Suprapubic skin (tissue), 3 donors: Measurements from ENCODE around the gene OSGIN1.

Experiments
- CTCF ChIP-seq, 2 donors: fragments of 200-600 bp in 1 of 2; fragments of 450-650 bp in 1 of 2; sonication (generic) in 1 of 2; IDR thresholded peaks; one replicate each; pipeline ENCODE4 v1.5.1; 2016 to 2019; ENCODE audit warnings: antibody characterized with exemption in 2 of 2, mild to moderate bottlenecking in 1 of 2, moderate library complexity in 1 of 2
- POLR2AphosphoS5 ChIP-seq, 3 donors: sonication (generic); formaldehyde crosslinking; IDR thresholded peaks; one replicate each; pipeline ENCODE4 v1.6.1; 2017; ENCODE audit warnings: antibody characterized with exemption in 3 of 3

GRCh38 chr16:83937922-83938885 is 14.8 kb upstream of the OSGIN1 start:
- TF ChIP-seq CTCF (IDR thresholded peaks at IDR 0.05), result no peak
- no peak for TF ChIP-seq POLR2AphosphoS5 (IDR thresholded peaks at IDR 0.05)
